Lower lobe of right lung (tissue), 2 donors: ENCODE data around the gene TENM4. TPM values are rescaled to one million over a fixed set of nuclear protein-coding genes. Genes with fewer than 3 reads are reported as not detected.
A peak's percentile ranks its signal among the peaks of the same experiment; 100 is the strongest.

Experiments
- ATAC-seq, 2 donors: fragments of 200-7000 bp; cut with Tn5 transposase; one replicate each; pipeline ENCODE4 v1.9.1; 2020 to 2022; ENCODE audit warnings: mild to moderate bottlenecking in 2 of 2, moderate library complexity in 2 of 2
- DNase-seq: peaks from one replicate; pipeline ENCODE4 v3.0.0-alpha.2; 2020
- H3K27ac ChIP-seq: fragments of 200-600 bp; one replicate; pipeline ENCODE4 v1.8.0; 2022
- H3K27me3 ChIP-seq: fragments of 200-600 bp; one replicate; pipeline ENCODE4 v1.8.0; 2022; ENCODE audit warnings: low read depth
- H3K36me3 ChIP-seq: fragments of 200-600 bp; one replicate; pipeline ENCODE4 v1.8.0; 2022; ENCODE audit warnings: mild to moderate bottlenecking
- H3K4me1 ChIP-seq: fragments of 200-600 bp; one replicate; pipeline ENCODE4 v1.8.0; 2022
- H3K4me3 ChIP-seq: fragments of 200-600 bp; one replicate; pipeline ENCODE4 v1.8.0; 2022; ENCODE audit warnings: mild to moderate bottlenecking
- H3K9me3 ChIP-seq: fragments of 200-600 bp; one replicate; pipeline ENCODE4 v1.8.0; 2022
- intact Hi-C: fragments of 100-400 bp; cut with DNase I; formaldehyde crosslinking; loops from one replicate; pipeline ENCODE4 v1.11.0; 2022
- total RNA-seq: library from RNA; stranded (reverse); fragmentation: NEBNext Ultra II Directional; extraction: Animal tissue kit (Norgen Biotek cat#: 25700); gene quantifications from one replicate; pipeline ENCODE4 v1.2.1, GENCODE V29; 2021
- TF ChIP-seq, protein P1 (sequence below): fragments of 200-600 bp; IDR thresholded peaks from one replicate; pipeline ENCODE4 v1.8.0; 2022; ENCODE audit warnings: antibody characterized with exemption, mild to moderate bottlenecking
- donor health status: DM: no; HTN: yes; CAD: no; lungs with severe emphysema.

The TENM4 gene
- total RNA-seq, 1 donor from 2014 or later: 1.1 TPM

DNA sequence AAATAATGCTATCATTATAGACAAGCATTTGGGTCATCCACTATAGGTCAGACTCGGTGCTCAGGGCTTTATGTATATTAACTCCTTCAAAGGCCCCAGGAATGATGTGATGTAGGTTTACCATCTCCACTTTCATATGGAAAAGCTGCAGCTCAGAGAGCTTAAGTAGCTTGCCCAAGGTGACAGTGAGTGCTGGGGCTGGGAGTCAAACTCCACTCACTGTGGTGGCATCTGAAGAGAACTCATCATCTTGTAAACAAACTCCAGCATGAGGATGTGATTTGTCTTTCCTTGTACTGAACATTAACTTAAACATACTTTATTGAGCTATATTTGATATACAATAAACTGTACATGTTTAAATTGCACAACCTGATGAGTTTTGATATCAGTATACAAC lies 25.4 kb downstream of the TENM4 start:
- no peaks in the 10 kb centered on the region for H3K9me3 ChIP-seq
- H3K4me1 ChIP-seq: no peaks in the 10 kb centered on the region
- no peaks in the 10 kb centered on the region for H3K36me3 ChIP-seq
- no peak overlapping the region for H3K4me3 ChIP-seq
- no peak for ATAC-seq
- no peaks in the 10 kb centered on the region for H3K27me3 ChIP-seq
- intact Hi-C loops: no loop called here
- H3K27ac ChIP-seq: no peak overlapping the region
- TF ChIP-seq, protein P1, sequence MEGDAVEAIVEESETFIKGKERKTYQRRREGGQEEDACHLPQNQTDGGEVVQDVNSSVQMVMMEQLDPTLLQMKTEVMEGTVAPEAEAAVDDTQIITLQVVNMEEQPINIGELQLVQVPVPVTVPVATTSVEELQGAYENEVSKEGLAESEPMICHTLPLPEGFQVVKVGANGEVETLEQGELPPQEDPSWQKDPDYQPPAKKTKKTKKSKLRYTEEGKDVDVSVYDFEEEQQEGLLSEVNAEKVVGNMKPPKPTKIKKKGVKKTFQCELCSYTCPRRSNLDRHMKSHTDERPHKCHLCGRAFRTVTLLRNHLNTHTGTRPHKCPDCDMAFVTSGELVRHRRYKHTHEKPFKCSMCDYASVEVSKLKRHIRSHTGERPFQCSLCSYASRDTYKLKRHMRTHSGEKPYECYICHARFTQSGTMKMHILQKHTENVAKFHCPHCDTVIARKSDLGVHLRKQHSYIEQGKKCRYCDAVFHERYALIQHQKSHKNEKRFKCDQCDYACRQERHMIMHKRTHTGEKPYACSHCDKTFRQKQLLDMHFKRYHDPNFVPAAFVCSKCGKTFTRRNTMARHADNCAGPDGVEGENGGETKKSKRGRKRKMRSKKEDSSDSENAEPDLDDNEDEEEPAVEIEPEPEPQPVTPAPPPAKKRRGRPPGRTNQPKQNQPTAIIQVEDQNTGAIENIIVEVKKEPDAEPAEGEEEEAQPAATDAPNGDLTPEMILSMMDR: no peak
- DNase-seq: no peak

DNA sequence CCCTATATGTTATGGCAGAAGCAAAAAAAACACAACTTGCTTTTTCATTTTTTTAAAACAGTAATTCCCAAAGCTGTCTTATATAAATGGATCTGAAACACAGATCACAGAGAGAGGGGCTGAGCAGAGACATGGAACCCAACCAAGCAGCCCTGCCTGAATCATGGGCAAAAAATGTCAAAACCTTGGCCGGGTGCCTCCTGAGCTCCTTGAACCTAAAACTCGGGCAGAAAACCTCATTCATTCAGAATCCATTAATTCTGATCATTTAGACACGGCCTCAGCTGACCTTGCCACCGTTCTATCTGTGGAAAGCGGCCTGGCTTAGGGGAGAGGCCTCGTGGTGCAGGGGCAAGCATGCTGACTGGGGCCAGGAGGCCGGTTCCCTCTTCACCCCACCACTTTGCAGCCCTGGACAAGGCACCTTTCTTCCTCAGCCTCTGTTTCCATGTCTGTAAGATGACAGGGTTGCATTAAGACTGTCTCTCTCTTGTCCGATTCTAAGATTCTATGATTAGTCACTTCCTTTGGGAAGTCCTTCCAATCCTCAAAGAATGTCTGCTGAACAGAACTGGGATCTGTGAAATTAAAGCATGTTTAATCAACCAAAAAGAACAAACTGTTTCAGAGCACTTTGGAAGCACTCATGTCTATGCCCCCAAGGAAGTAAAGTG lies 26.0 kb downstream of the TENM4 start:
- intact Hi-C loops: no loop called here
- no peaks in the 10 kb centered on the region for H3K27me3 ChIP-seq
- no peaks in the 10 kb centered on the region for H3K4me1 ChIP-seq
- no peak for ATAC-seq
- no peak overlapping the region for H3K27ac ChIP-seq
- no peak overlapping the region for H3K4me3 ChIP-seq
- no peaks in the 10 kb centered on the region for H3K9me3 ChIP-seq
- TF ChIP-seq, protein P1: no peak
- no peak for DNase-seq
- no peaks in the 10 kb centered on the region for H3K36me3 ChIP-seq

DNA sequence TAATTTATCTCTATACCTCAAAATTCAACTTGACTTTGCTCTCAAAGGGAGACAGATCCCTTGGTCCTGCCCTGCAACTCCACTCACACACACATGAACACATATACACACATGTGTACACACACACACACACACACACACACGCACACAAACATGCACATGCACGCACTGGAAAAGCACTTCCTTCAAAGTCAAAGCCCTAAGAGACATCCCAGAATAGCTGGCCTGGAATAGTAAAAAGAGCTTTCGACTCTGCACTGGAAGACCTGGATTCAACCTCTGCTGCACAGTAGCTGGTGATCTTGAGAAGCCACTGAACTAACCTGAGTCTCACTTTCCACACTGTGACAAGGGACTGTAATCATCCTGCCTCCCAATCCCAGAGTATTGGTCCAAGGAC lies 26.8 kb downstream of the TENM4 start:
- Histone ChIP-seq H3K27me3 (no peaks in the 10 kb centered on the region), H3K27ac (no peak overlapping the region), H3K4me1 (no peaks in the 10 kb centered on the region), H3K9me3 (no peaks in the 10 kb centered on the region), H3K36me3 (no peaks in the 10 kb centered on the region), H3K4me3 (no peak overlapping the region)
- TF ChIP-seq, protein P1: no peak
- no peak for DNase-seq
- intact Hi-C loops: no loop called here
- no peak for ATAC-seq

DNA sequence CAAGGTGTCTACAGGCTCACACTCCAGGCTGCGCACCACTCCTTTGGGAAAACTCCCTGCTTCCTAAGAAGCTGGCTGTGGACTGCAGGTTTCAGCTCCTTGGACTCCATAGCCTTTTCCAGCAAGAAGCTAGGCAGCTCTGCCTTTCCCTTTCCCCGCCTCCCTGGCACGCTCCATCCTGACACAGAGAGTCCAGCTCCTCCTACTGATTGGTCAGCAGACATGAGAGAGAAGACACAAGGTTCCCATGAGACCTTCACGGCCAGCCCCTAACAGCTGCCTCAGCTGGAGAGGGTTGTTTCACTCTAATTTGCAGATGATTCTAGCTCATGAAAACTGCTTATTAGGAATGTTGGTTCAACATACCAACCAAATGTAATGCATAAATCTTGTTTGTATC lies 27.6 kb downstream of the TENM4 start:
- no peak for DNase-seq
- intact Hi-C loops: no loop called here
- TF ChIP-seq, protein P1: no peak
- H3K36me3 ChIP-seq: no peaks in the 10 kb centered on the region
- no peaks in the 10 kb centered on the region for H3K9me3 ChIP-seq
- no peaks in the 10 kb centered on the region for H3K4me1 ChIP-seq
- no peak overlapping the region for H3K4me3 ChIP-seq
- no peaks in the 10 kb centered on the region for H3K27me3 ChIP-seq
- peak; percentile 62 to 76 for ATAC-seq
- H3K27ac ChIP-seq: no peak overlapping the region

DNA sequence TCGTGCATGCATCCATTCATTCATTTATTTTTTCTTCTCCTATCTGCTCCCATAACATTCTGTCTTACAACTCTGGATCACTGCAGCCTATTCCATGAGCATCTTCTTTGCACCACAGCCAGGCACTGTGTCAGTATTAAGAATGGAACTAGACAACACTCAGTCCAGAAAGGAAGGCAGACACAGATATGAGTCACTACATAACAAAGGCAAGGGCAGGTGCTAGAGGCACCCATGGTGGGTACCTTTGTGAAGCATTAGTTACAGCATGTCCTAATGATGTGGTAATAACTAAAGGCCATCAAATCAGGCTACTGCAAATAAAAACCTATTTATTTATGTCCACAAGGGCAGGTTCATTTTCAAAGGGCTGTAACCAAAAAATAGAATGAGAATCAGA lies 28.1 kb downstream of the TENM4 start:
- H3K4me1 ChIP-seq: no peaks in the 10 kb centered on the region
- DNase-seq (no peak), ATAC-seq (no peak)
- intact Hi-C loops: no loop called here
- H3K27me3 ChIP-seq: no peaks in the 10 kb centered on the region
- no peak overlapping the region for H3K4me3 ChIP-seq
- no peaks in the 10 kb centered on the region for H3K36me3 ChIP-seq
- H3K9me3 ChIP-seq: no peaks in the 10 kb centered on the region
- H3K27ac ChIP-seq: no peak overlapping the region
- TF ChIP-seq, protein P1: no peak

DNA sequence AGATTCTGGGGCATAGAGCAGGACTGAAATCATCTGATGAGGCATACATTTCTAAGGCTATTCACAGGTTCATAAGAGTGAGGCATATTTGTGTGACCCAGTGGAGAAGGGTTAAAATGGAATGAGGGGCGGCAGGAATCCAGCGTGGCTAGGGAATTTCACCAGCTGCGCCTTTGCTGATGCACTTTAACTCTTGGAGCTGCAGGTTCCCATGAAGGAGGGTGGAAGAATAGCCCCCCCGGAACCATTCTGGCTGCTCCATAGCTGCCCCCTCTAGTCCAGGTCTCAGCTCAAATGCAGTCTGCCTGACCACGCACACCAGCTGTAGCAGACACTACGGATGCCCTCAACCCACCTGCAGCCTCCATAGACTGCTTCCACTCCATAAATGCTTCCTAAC lies 31.5 kb downstream of the TENM4 start:
- TF ChIP-seq, protein P1: no peak
- no peak overlapping the region for H3K4me3 ChIP-seq
- H3K9me3 ChIP-seq: no peaks in the 10 kb centered on the region
- no peaks in the 10 kb centered on the region for H3K4me1 ChIP-seq
- H3K27ac ChIP-seq: no peak overlapping the region
- ATAC-seq: no peak
- intact Hi-C loops: no loop called here
- H3K27me3 ChIP-seq: no peaks in the 10 kb centered on the region
- no peaks in the 10 kb centered on the region for H3K36me3 ChIP-seq
- no peak for DNase-seq
